Testis (tissue), 2 donors: ENCODE data around the gene TTBK1.

Experiments used
- CTCF ChIP-seq, 3 experiments: fragments of 450-650 bp in 2 of 3; fragments of 200-600 bp in 1 of 3; sonication (generic) in 1 of 3; IDR thresholded peaks; one replicate each; pipeline ENCODE4 v1.5.1; 2016 to 2019; ENCODE audit warnings: antibody characterized with exemption in 3 of 3, mild to moderate bottlenecking in 2 of 3, moderate library complexity in 1 of 3
- POLR2A ChIP-seq: fragments of 450-650 bp; IDR thresholded peaks from one replicate; pipeline ENCODE4 v1.6.1; 2017; ENCODE audit warnings: antibody characterized with exemption, mild to moderate bottlenecking, moderate library complexity

GRCh38 chr6:43291708-43292107 lies 48.4 kb downstream of the TTBK1 start:
- no peak for TF ChIP-seq CTCF (IDR thresholded peaks at IDR 0.05)
- TF ChIP-seq POLR2A: no peak
